SK-N-SH treated with all-trans-retinoic acid at 6 μM for 48 hours (cell line): Measurements from ENCODE around the gene PZP.

Experiments
- BACH2 ChIP-seq: fragments of 250-450 bp; sonication (Bioruptor Pico); IDR thresholded peaks from 2 replicates; pipeline ENCODE4 v1.9.0; 2021; ENCODE audit warnings: mild to moderate bottlenecking, borderline replicate concordance
- ESRRG ChIP-seq: fragments of 250-450 bp; sonication (Bioruptor Pico); IDR thresholded peaks from 2 replicates; pipeline ENCODE4 v1.6.1; 2021; ENCODE audit warnings: mild to moderate bottlenecking
- ISL1 ChIP-seq: fragments of 250-450 bp; sonication (Bioruptor Pico); IDR thresholded peaks from 2 replicates; pipeline ENCODE4 v2.1.2; 2022; ENCODE audit warnings: mild to moderate bottlenecking, moderate library complexity
- OSR1 ChIP-seq: fragments of 250-450 bp; sonication (Bioruptor Pico); IDR thresholded peaks from 2 replicates; pipeline ENCODE4 v1.8.0; 2022; ENCODE audit warnings: moderate library complexity, mild to moderate bottlenecking, inconsistent platforms
- PPARA ChIP-seq: fragments of 250-450 bp; sonication (Bioruptor Pico); IDR thresholded peaks from 2 replicates; pipeline ENCODE4 v1.5.0; 2020; ENCODE audit warnings: mild to moderate bottlenecking, borderline replicate concordance
- SNAI2 ChIP-seq: fragments of 250-450 bp; sonication (Bioruptor Pico); IDR thresholded peaks from 2 replicates; pipeline ENCODE4 v1.5.0; 2020; ENCODE audit warnings: mild to moderate bottlenecking, moderate library complexity
- TCF4 ChIP-seq: fragments of 250-450 bp; sonication (Bioruptor Pico); IDR thresholded peaks from 2 replicates; pipeline ENCODE4 v1.8.0; 2021; ENCODE audit warnings: mild to moderate bottlenecking, moderate library complexity, borderline replicate concordance
- TOX ChIP-seq: fragments of 250-450 bp; sonication (Bioruptor Pico); IDR thresholded peaks from 2 replicates; pipeline ENCODE4 v1.8.0; 2021; ENCODE audit warnings: mild to moderate bottlenecking, moderate library complexity, borderline replicate concordance
- ZFP30 ChIP-seq: fragments of 450-650 bp; formaldehyde crosslinking; IDR thresholded peaks from 2 replicates; pipeline ENCODE4 v1.5.0; 2022; ENCODE audit warnings: mild to moderate bottlenecking, moderate library complexity
- ZNF565 ChIP-seq: fragments of 450-650 bp; formaldehyde crosslinking; conservative IDR thresholded peaks from 2 replicates; pipeline ENCODE4 v1.5.0; 2020; ENCODE audit warnings: low read depth, mild to moderate bottlenecking, moderate library complexity
- TF ChIP-seq, protein P1 (sequence below): fragments of 250-450 bp; sonication (Bioruptor Pico); IDR thresholded peaks from 2 replicates; pipeline ENCODE4 v1.8.0; 2020; ENCODE audit warnings: mild to moderate bottlenecking, moderate library complexity, borderline replicate concordance
- TF ChIP-seq, protein P2 (sequence below): fragments of 250-450 bp; sonication (Bioruptor Pico); IDR thresholded peaks from 2 replicates; pipeline ENCODE4 v1.5.0; 2020; ENCODE audit warnings: mild to moderate bottlenecking, moderate library complexity
- TF ChIP-seq, protein P3 (sequence below): fragments of 250-450 bp; sonication (Bioruptor Pico); IDR thresholded peaks from 2 replicates; pipeline ENCODE4 v1.5.1; 2020; ENCODE audit warnings: low read depth, mild to moderate bottlenecking, moderate library complexity
- TF ChIP-seq, protein P4 (sequence below): fragments of 250-450 bp; sonication (Bioruptor Pico); IDR thresholded peaks from 2 replicates; pipeline ENCODE4 v1.8.0; 2021; ENCODE audit warnings: low read depth, mild to moderate bottlenecking, moderate library complexity, borderline replicate concordance

DNA sequence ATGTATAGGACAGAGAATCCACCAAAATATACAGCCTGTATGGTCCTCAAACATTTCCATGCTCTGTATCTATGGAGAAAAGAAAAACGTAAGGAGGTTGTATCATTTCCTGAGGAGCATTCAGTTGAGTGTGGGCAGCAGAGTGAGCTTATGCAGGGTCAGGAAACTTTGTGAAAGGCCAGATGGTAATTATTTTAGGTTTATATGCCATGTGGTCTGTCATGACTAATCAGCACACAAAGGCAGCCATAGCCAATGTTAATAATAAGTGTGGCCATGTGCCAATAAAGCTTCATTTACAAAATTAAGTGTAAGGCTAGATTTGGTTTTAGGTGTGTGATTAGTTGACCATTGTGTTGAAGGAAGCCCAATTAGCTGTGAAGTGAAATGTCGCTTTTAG lies 59.3 kb downstream of the PZP start:
- TF ChIP-seq TCF4, result no peak
- TF ChIP-seq OSR1 (CRISPR knock-in tag), result no peak
- TF ChIP-seq BACH2, result no peak
- TF ChIP-seq ZFP30 (CRISPR knock-in tag), result no peak
- no peak for TF ChIP-seq ESRRG
- TF ChIP-seq, protein P1, sequence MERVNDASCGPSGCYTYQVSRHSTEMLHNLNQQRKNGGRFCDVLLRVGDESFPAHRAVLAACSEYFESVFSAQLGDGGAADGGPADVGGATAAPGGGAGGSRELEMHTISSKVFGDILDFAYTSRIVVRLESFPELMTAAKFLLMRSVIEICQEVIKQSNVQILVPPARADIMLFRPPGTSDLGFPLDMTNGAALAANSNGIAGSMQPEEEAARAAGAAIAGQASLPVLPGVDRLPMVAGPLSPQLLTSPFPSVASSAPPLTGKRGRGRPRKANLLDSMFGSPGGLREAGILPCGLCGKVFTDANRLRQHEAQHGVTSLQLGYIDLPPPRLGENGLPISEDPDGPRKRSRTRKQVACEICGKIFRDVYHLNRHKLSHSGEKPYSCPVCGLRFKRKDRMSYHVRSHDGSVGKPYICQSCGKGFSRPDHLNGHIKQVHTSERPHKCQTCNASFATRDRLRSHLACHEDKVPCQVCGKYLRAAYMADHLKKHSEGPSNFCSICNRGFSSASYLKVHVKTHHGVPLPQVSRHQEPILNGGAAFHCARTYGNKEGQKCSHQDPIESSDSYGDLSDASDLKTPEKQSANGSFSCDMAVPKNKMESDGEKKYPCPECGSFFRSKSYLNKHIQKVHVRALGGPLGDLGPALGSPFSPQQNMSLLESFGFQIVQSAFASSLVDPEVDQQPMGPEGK (CRISPR knock-in tag), result no peak
- TF ChIP-seq SNAI2 (CRISPR knock-in tag), result no peak
- TF ChIP-seq TOX, result no peak
- TF ChIP-seq, protein P2, sequence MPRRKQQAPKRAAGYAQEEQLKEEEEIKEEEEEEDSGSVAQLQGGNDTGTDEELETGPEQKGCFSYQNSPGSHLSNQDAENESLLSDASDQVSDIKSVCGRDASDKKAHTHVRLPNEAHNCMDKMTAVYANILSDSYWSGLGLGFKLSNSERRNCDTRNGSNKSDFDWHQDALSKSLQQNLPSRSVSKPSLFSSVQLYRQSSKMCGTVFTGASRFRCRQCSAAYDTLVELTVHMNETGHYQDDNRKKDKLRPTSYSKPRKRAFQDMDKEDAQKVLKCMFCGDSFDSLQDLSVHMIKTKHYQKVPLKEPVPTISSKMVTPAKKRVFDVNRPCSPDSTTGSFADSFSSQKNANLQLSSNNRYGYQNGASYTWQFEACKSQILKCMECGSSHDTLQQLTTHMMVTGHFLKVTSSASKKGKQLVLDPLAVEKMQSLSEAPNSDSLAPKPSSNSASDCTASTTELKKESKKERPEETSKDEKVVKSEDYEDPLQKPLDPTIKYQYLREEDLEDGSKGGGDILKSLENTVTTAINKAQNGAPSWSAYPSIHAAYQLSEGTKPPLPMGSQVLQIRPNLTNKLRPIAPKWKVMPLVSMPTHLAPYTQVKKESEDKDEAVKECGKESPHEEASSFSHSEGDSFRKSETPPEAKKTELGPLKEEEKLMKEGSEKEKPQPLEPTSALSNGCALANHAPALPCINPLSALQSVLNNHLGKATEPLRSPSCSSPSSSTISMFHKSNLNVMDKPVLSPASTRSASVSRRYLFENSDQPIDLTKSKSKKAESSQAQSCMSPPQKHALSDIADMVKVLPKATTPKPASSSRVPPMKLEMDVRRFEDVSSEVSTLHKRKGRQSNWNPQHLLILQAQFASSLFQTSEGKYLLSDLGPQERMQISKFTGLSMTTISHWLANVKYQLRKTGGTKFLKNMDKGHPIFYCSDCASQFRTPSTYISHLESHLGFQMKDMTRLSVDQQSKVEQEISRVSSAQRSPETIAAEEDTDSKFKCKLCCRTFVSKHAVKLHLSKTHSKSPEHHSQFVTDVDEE (CRISPR knock-in tag), result no peak
- TF ChIP-seq ZNF565 (CRISPR knock-in tag), result no peak
- TF ChIP-seq PPARA (CRISPR knock-in tag), result no peak
- TF ChIP-seq, protein P3, sequence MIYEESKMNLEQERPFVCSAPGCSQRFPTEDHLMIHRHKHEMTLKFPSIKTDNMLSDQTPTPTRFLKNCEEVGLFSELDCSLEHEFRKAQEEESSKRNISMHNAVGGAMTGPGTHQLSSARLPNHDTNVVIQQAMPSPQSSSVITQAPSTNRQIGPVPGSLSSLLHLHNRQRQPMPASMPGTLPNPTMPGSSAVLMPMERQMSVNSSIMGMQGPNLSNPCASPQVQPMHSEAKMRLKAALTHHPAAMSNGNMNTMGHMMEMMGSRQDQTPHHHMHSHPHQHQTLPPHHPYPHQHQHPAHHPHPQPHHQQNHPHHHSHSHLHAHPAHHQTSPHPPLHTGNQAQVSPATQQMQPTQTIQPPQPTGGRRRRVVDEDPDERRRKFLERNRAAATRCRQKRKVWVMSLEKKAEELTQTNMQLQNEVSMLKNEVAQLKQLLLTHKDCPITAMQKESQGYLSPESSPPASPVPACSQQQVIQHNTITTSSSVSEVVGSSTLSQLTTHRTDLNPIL (CRISPR knock-in tag), result no peak
- TF ChIP-seq, protein P4, sequence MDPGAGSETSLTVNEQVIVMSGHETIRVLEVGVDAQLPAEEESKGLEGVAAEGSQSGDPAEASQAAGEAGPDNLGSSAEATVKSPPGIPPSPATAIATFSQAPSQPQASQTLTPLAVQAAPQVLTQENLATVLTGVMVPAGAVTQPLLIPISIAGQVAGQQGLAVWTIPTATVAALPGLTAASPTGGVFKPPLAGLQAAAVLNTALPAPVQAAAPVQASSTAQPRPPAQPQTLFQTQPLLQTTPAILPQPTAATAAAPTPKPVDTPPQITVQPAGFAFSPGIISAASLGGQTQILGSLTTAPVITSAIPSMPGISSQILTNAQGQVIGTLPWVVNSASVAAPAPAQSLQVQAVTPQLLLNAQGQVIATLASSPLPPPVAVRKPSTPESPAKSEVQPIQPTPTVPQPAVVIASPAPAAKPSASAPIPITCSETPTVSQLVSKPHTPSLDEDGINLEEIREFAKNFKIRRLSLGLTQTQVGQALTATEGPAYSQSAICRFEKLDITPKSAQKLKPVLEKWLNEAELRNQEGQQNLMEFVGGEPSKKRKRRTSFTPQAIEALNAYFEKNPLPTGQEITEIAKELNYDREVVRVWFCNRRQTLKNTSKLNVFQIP (CRISPR knock-in tag), result no peak
- no peak for TF ChIP-seq ISL1 (CRISPR knock-in tag)
